Heart left ventricle (tissue), 13 donors: ENCODE results near the gene RNASE4.

Experiments
- POLR2A ChIP-seq, 2 donors: fragments of 450-650 bp; IDR thresholded peaks; one replicate each; pipeline ENCODE4 v1.6.1; 2017; ENCODE audit warnings: antibody characterized with exemption in 2 of 2, mild to moderate bottlenecking in 2 of 2, moderate library complexity in 2 of 2
- TF ChIP-seq, protein P1 (sequence below), 12 donors: fragments of 200-600 bp; sonication (generic) in 4 of 12; IDR thresholded peaks; one replicate each; pipeline versions ENCODE4 v1.5.0 to v1.8.0; 2018 to 2022; ENCODE audit warnings: antibody characterized with exemption in 12 of 12, mild to moderate bottlenecking in 5 of 12
- donor health status: ischemic (EF 13 %, LVEDD 7.1; RV severe dilation, severe dysfunction).
- donor health status: DM: no; HTN: yes; CAD: no.
- donor health status: DM: no; HTN: no; CAD: no.
- donor health status: ischemic (EF 25% LVEDD 6.9; RV normal size, moderate dysfunction).
- donor health status: ischemic (EF 25% LVEDD 5.7; RV mildly dilated, moderate dysfunction).
- donor health status: ischemic (EF 35%, LVEDD 5.7; RV mildly dilated, moderate dysfunction).
- donor health status: nonischemic (EF 11% LVEDD 7.7; RV severe dilation, severe dysfunction).
- donor health status: DM: yes; HTN: yes; CAD: no.
- donor health status: PGD.
- donor health status: ischemic (EF 29% LVEDD 5.4; RV normal size, mild dysfunction).
- donor health status: nonischemic (EF 23%, LVEDD 6.1; RV moderate dilation, normal function).

DNA sequence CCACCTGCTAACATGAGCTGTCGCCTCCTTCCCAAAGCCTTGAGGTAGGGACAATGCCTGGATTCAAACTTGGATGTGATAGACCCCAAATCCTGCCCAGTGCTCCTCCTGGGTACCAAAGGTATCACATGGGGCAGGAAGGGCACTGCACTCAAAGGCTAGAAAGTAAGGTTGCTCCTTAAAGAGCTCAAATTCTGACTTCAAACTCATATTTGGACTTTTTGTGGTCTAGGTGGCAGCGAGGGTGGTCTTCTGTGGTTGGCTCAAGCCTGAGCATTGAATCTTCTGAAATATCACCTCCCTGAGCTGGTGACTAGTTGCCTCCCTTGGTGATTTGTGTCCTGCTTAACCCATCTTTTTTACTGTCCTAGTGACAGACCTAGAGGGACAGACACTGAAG is 8.3 kb upstream of the RNASE4 start:
- TF ChIP-seq, protein P1, sequence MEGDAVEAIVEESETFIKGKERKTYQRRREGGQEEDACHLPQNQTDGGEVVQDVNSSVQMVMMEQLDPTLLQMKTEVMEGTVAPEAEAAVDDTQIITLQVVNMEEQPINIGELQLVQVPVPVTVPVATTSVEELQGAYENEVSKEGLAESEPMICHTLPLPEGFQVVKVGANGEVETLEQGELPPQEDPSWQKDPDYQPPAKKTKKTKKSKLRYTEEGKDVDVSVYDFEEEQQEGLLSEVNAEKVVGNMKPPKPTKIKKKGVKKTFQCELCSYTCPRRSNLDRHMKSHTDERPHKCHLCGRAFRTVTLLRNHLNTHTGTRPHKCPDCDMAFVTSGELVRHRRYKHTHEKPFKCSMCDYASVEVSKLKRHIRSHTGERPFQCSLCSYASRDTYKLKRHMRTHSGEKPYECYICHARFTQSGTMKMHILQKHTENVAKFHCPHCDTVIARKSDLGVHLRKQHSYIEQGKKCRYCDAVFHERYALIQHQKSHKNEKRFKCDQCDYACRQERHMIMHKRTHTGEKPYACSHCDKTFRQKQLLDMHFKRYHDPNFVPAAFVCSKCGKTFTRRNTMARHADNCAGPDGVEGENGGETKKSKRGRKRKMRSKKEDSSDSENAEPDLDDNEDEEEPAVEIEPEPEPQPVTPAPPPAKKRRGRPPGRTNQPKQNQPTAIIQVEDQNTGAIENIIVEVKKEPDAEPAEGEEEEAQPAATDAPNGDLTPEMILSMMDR (IDR thresholded peaks at IDR 0.05): no peak
- TF ChIP-seq POLR2A (IDR thresholded peaks at IDR 0.05): no peak
